Stimulated activated CD4-positive, alpha-beta T cell treated with anti-CD3 and anti-CD28 coated beads, TNF-alpha, amount 100 ng/mL, for 48 hours (primary cell): ENCODE data around the gene TTC13.

Source experiments
- DNase-seq, 3 donors: peaks; one replicate each; pipeline ENCODE4 v3.0.0-alpha.2; 2020; ENCODE audit warnings: low read depth in 3 of 3

TTC13 gene

GRCh38 chr1:230875370-230875769 lies 103.3 kb downstream of the TTC13 start:
- DNase-seq, result no peak

- no peak for DNase-seq
Observed at GRCh38 chr1:230870916-230871315, 107.7 kb downstream of the TTC13 start.

- DNase-seq, result no peak
Observed at GRCh38 chr1:230869500-230869899, 109.2 kb downstream of the TTC13 start.

GRCh38 chr1:230868736-230869385 lies 109.8 kb downstream of the TTC13 start:
- DNase-seq, result no peak

GRCh38 chr1:230867903-230868735 lies 110.5 kb downstream of the TTC13 start, which contains the start of gene C1orf198:
C1orf198 (minus strand) TSS chr1:230868521; CDS start chr1:230868512, 9 bp downstream.
- DNase-seq, result peak; percentile 54 to 77 (median 58)

- DNase-seq, result no peak
Observed at GRCh38 chr1:230867101-230867902, 111.4 kb downstream of the TTC13 start.

GRCh38 chr1:230866171-230867070 lies 112.2 kb downstream of the TTC13 start:
- DNase-seq, result no peak

GRCh38 chr1:230865062-230865817 lies 113.4 kb downstream of the TTC13 start:
- DNase-seq, result no peak

- DNase-seq, result no peak
Observed at GRCh38 chr1:230864441-230864840, 114.2 kb downstream of the TTC13 start.

- DNase-seq, result no peak
Observed at GRCh38 chr1:230863449-230863848, 115.2 kb downstream of the TTC13 start.

GRCh38 chr1:230861970-230862595 lies 116.6 kb downstream of the TTC13 start:
- no peak for DNase-seq

- DNase-seq, result no peak
Observed at GRCh38 chr1:230861489-230861888, 117.2 kb downstream of the TTC13 start.

- DNase-seq, result no peak
Observed at GRCh38 chr1:230860617-230861384, 117.9 kb downstream of the TTC13 start.

- DNase-seq, result no peak
Observed at GRCh38 chr1:230858918-230859729, 119.5 kb downstream of the TTC13 start.

GRCh38 chr1:230858236-230858820 lies 120.3 kb downstream of the TTC13 start:
- DNase-seq, result no peak

GRCh38 chr1:230857822-230858221 lies 120.8 kb downstream of the TTC13 start:
- DNase-seq, result no peak

GRCh38 chr1:230857077-230857476 lies 121.6 kb downstream of the TTC13 start:
- no peak for DNase-seq
